A673 (cell line): ENCODE measurements around the gene RAET1E. TPM values are rescaled to one million over a fixed set of nuclear protein-coding genes. Genes with fewer than 3 reads are reported as not detected.

Experiments used
- BruUV-seq: library from RNA; stranded (reverse); fragments of 400-500 nt; replicated peaks from 2 replicates; lab custom pipeline; 2021; lab: Mats Ljungman, UMichigan
- CTCF ChIA-PET: fragments of 300-600 bp; sonication (Branson Sonifier 250); formaldehyde crosslinking; loops from one replicate; lab custom pipeline; 2022; ENCODE audit warnings: antibody characterized with exemption; lab: Charles Lee
- POLR2A ChIA-PET: fragments of 300-600 bp; sonication (Branson Sonifier 250); formaldehyde crosslinking; loops from one replicate; lab custom pipeline; 2022; ENCODE audit warnings: antibody characterized with exemption; ENCODE audit not compliant: low non-redundant PET; lab: Charles Lee
- DNase-seq: peaks from one replicate; pipeline ENCODE4 v3.0.0-alpha.2; 2015; ENCODE audit warnings: low spot score
- H3K27ac ChIP-seq: fragments of 200-600 bp; sonication (generic); 2 replicates; pipeline ENCODE4 v1.5.1; 2016; ENCODE audit warnings: mixed run types, low read depth, mild to moderate bottlenecking, mixed read lengths, antibody characterized with exemption, low read length; ENCODE audit not compliant: poor library complexity, severe bottlenecking
- H3K27me3 ChIP-seq: fragments of 200-600 bp; sonication (generic); replicated peaks from 2 replicates; pipeline ENCODE4 v1.6.1; 2017; ENCODE audit warnings: mixed run types, low read depth, mild to moderate bottlenecking, mixed read lengths, antibody characterized with exemption, low read length; ENCODE audit not compliant: insufficient read depth, poor library complexity
- H3K36me3 ChIP-seq: fragments of 200-600 bp; sonication (generic); 2 replicates; pipeline ENCODE4 v1.6.1; 2016; ENCODE audit warnings: mixed run types, mild to moderate bottlenecking, mixed read lengths, antibody characterized with exemption, low read length; ENCODE audit not compliant: insufficient read depth, poor library complexity, severe bottlenecking
- H3K4me1 ChIP-seq: fragments of 200-600 bp; sonication (generic); 2 replicates; pipeline ENCODE4 v1.6.1; 2017; ENCODE audit warnings: mixed run types, mild to moderate bottlenecking, mixed read lengths, antibody characterized with exemption, low read length; ENCODE audit not compliant: insufficient read depth, poor library complexity, severe bottlenecking
- H3K4me3 ChIP-seq: fragments of 200-600 bp; sonication (generic); 2 replicates; pipeline ENCODE4 v1.5.1; 2016; ENCODE audit warnings: low read depth, mixed run types, mild to moderate bottlenecking, mixed read lengths, low read length; ENCODE audit not compliant: poor library complexity, severe bottlenecking
- H3K9me3 ChIP-seq: fragments of 200-600 bp; sonication (generic); 2 replicates; pipeline ENCODE4 v1.6.1; 2016; ENCODE audit warnings: mixed run types, low read depth, mild to moderate bottlenecking, mixed read lengths, antibody characterized with exemption, low read length; ENCODE audit not compliant: poor library complexity, severe bottlenecking
- CTCF ChIP-seq: fragments of 300-800, 200-600 bp; sonication (generic); conservative IDR thresholded peaks from 2 replicates; pipeline ENCODE4 v1.5.1; 2017; ENCODE audit warnings: low read depth, mild to moderate bottlenecking, antibody characterized with exemption, low read length, moderate library complexity, mixed read lengths
- EZH2 ChIP-seq: fragments of 200-600 bp; sonication (generic); IDR thresholded peaks from 2 replicates; pipeline ENCODE4 v1.6.1; 2017; ENCODE audit warnings: borderline replicate concordance, low read depth, mild to moderate bottlenecking, mixed read lengths, antibody characterized with exemption, low read length; ENCODE audit not compliant: poor library complexity, severe bottlenecking
- intact Hi-C: fragments of 100-400 bp; cut with micrococcal nuclease; formaldehyde crosslinking; loops from one replicate; pipeline ENCODE4 v1.10.0; 2022; ENCODE audit not compliant: unreplicated experiment
- total RNA-seq: library from RNA; stranded (reverse); gene quantifications from 2 replicates; pipeline ENCODE4 v1.2.3, GENCODE V29; 2021

The RAET1E gene
- total RNA-seq, 1 experiment from 2014 or later: 3.2 TPM

DNA sequence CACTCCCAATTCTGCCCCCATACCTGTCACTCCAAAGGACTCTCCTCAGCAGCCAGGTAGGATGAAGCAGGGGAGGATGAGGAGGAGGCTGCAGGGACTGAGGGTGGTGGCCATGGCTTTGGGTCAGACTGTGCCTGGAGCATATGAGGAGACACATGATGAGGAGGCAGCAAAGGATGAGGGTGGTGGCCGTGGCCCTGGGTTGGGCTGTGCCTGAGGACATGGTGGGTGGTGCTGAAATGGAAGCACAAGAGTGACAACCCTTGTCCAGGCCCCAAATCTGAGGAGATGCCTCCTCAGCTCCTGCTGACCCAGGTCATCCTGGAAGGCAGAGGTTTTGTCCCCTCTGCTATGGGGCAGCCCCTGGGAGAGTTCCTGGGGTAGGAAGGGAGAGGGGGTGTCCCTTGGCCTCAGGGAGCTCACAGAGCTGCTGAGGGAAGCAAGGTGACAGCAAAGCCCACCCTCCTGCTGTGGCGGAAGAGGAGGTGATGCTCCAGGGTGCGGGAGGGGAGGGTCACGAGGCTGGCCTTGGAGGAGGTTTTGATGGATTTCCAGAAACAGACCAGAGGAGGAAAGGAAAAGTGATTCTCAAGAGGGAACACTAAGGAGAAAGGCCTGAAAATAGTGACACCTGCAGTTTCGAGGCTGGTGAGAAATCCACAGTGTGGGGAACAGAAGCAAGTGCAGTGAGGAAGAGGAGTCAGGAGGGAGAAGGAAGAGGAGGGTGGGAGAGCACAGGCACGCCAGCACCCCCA is 20.4 kb upstream of the RAET1E start:
- BruUV-seq: no TSS peak
- CTCF ChIA-PET: interaction anchor here (0.6 kb wide), 1 partner anchor 84 kb away, joined by 3 read pairs; no protein-coding TSS in a partner anchor
- intact Hi-C loops: no loop called here
- Histone ChIP-seq H3K4me1 (peaks cover 9% of the 10 kb centered on the region), H3K36me3 (no peaks in the 10 kb centered on the region), H3K9me3 (no peaks in the 10 kb centered on the region), H3K27me3 (no peaks in the 10 kb centered on the region), H3K4me3 (no peak overlapping the region), H3K27ac (no peak overlapping the region)
- TF ChIP-seq CTCF: no peak
- TF ChIP-seq EZH2: no peak
- POLR2A ChIA-PET: no interaction called here
- DNase-seq: no peak

- ChIA-PET CTCF (interaction anchor here (0.6 kb wide), 1 partner anchor 84 kb away, joined by 3 read pairs; no protein-coding TSS in a partner anchor), POLR2A (no interaction called here)
- DNase-seq: no peak
- no peaks in the 10 kb centered on the region for H3K9me3 ChIP-seq
- peaks cover 5% of the 10 kb centered on the region for H3K4me1 ChIP-seq
- no peaks in the 10 kb centered on the region for H3K27me3 ChIP-seq
- no TSS peak for BruUV-seq
- no peaks in the 10 kb centered on the region for H3K36me3 ChIP-seq
- H3K27ac ChIP-seq: no peak overlapping the region
- intact Hi-C loops: no loop called here
- no peak for TF ChIP-seq EZH2
- no peak for TF ChIP-seq CTCF
- no peak overlapping the region for H3K4me3 ChIP-seq
Measured at GRCh38 chr6:149917679-149918078, 19.8 kb upstream of the RAET1E start.

GRCh38 chr6:149915970-149916865 is 18.3 kb upstream of the RAET1E start:
- intact Hi-C loops: no loop called here

More at GRCh38 chr6:149915970-149916865, 18.3 kb upstream of the RAET1E start:
- Histone ChIP-seq H3K27me3 (no peaks in the 10 kb centered on the region), H3K36me3 (no peaks in the 10 kb centered on the region), H3K9me3 (no peaks in the 10 kb centered on the region), H3K4me1 (no peaks in the 10 kb centered on the region), H3K27ac (no peak overlapping the region), H3K4me3 (no peak overlapping the region)
- ChIA-PET CTCF (no interaction called here), POLR2A (no interaction called here)
- TF ChIP-seq CTCF (no peak), EZH2 (no peak)
- no peak for DNase-seq
- BruUV-seq: no TSS peak
